ENCODE results near the gene ARHGAP22.

The ARHGAP22 gene

GRCh38 chr10:48468866-48469511 lies 135.9 kb downstream of the ARHGAP22 start:
- TF ChIP-seq CTCF (IDR thresholded peaks at IDR 0.05; ENCODE audit: borderline replicate concordance, insufficient read depth, low read depth, low read length), result no peak
- H3K4me3 ChIP-seq (ENCODE audit: low read depth, low read length), result no peak overlapping the region

GRCh38 chr10:48468130-48468790 lies 136.6 kb downstream of the ARHGAP22 start:
- no peak for TF ChIP-seq CTCF (IDR thresholded peaks at IDR 0.05; ENCODE audit: borderline replicate concordance, insufficient read depth, low read depth, low read length)

GRCh38 chr10:48467669-48468068 lies 137.2 kb downstream of the ARHGAP22 start:
- TF ChIP-seq CTCF (IDR thresholded peaks at IDR 0.05; ENCODE audit: borderline replicate concordance, insufficient read depth, low read depth, low read length), result no peak
- H3K4me3 ChIP-seq (ENCODE audit: low read depth, low read length), result no peak overlapping the region

More at GRCh38 chr10:48468130-48468790, 136.6 kb downstream of the ARHGAP22 start:
- no peak overlapping the region for H3K4me3 ChIP-seq (ENCODE audit: low read depth, low read length)

GRCh38 chr10:48466611-48467240 lies 138.1 kb downstream of the ARHGAP22 start:
- TF ChIP-seq CTCF (IDR thresholded peaks at IDR 0.05; ENCODE audit: borderline replicate concordance, insufficient read depth, low read depth, low read length), result no peak
- no peak overlapping the region for H3K4me3 ChIP-seq (ENCODE audit: low read depth, low read length)

- TF ChIP-seq CTCF (IDR thresholded peaks at IDR 0.05; ENCODE audit: borderline replicate concordance, insufficient read depth, low read depth, low read length), result no peak
- H3K4me3 ChIP-seq (ENCODE audit: low read depth, low read length), result no peak overlapping the region
Observed at GRCh38 chr10:48465860-48466521, 138.9 kb downstream of the ARHGAP22 start.

GRCh38 chr10:48464871-48465736 lies 139.8 kb downstream of the ARHGAP22 start:
- no peak for TF ChIP-seq CTCF (IDR thresholded peaks at IDR 0.05; ENCODE audit: borderline replicate concordance, insufficient read depth, low read depth, low read length)
- no peak overlapping the region for H3K4me3 ChIP-seq (ENCODE audit: low read depth, low read length)

Data from GM12875 (cell line).